Uterus (tissue), 2 donors: ENCODE results near the gene CEP112.

Experiments
- POLR2A ChIP-seq, 2 donors: fragments of 450-650 bp; IDR thresholded peaks; one replicate each; pipeline ENCODE4 v1.6.1; 2016; ENCODE audit warnings: antibody characterized with exemption in 2 of 2, mild to moderate bottlenecking in 1 of 2, moderate library complexity in 1 of 2
- TF ChIP-seq, protein P1 (sequence below), 4 experiments: fragments of 200-600 bp in 2 of 4; fragments of 450-650 bp in 2 of 4; sonication (generic) in 2 of 4; IDR thresholded peaks; one replicate each; pipeline ENCODE4 v1.5.1; 2016 to 2019; ENCODE audit warnings: antibody characterized with exemption in 4 of 4, mild to moderate bottlenecking in 2 of 4, moderate library complexity in 1 of 4

DNA sequence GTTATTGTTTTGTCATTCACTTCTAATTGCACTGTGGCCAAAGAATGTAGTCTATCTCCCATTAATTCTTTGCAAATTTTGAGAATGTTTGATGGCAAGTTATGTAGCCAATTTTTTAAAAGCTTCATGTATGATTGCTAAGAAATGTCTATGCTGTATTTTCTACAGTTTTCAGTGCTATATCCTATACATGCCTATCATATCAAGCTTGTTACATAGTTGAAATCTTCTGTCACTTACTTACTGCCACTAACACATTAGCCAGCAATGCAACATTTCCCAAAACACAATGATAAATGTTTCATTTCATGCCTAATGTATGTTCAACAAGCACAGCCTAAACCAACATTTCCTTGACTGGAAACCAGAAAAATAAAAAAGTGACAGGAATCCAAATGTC lies 338.1 kb downstream of the CEP112 start:
- TF ChIP-seq POLR2A (IDR thresholded peaks at IDR 0.05): no peak
- TF ChIP-seq, protein P1, sequence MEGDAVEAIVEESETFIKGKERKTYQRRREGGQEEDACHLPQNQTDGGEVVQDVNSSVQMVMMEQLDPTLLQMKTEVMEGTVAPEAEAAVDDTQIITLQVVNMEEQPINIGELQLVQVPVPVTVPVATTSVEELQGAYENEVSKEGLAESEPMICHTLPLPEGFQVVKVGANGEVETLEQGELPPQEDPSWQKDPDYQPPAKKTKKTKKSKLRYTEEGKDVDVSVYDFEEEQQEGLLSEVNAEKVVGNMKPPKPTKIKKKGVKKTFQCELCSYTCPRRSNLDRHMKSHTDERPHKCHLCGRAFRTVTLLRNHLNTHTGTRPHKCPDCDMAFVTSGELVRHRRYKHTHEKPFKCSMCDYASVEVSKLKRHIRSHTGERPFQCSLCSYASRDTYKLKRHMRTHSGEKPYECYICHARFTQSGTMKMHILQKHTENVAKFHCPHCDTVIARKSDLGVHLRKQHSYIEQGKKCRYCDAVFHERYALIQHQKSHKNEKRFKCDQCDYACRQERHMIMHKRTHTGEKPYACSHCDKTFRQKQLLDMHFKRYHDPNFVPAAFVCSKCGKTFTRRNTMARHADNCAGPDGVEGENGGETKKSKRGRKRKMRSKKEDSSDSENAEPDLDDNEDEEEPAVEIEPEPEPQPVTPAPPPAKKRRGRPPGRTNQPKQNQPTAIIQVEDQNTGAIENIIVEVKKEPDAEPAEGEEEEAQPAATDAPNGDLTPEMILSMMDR (IDR thresholded peaks at IDR 0.05): no peak
